A549 (cell line): ENCODE results near the gene KCNAB1. TPM values are rescaled to one million over a fixed set of nuclear protein-coding genes. Genes with fewer than 3 reads are reported as not detected.

Source experiments
- ATAC-seq, 2 experiments: fragments of 200-7000 bp in 1 of 2; fragments of >200 bp in 1 of 2; cut with Nextera tagmentation in 1 of 2; cut with Tn5 transposase in 1 of 2; 3 replicates each; pipeline versions ENCODE4 v1.8.0 to v1.9.1; 2018 to 2020; ENCODE audit warnings: mild to moderate bottlenecking in 1 of 2, moderate library complexity in 1 of 2
- CTCF ChIA-PET: fragments of 300-600 bp; sonication (Branson Sonifier 250); formaldehyde crosslinking; extraction: SDS; loops from one replicate; lab custom pipeline; 2021; ENCODE audit warnings: antibody characterized with exemption, inconsistent platforms; lab: Yijun Ruan, JAX
- POLR2A ChIA-PET: fragments of 350-600 bp; formaldehyde crosslinking; extraction: SDS; loops from one replicate; lab custom pipeline; 2021; ENCODE audit warnings: antibody characterized with exemption, inconsistent platforms; lab: Yijun Ruan, JAX
- DNase-seq, 2 experiments: peaks; one replicate each; pipeline versions ENCODE4 v3.0.0 to v3.0.0-alpha.2; 2011 to 2016; ENCODE audit warnings: low read depth in 1 of 2, low spot score in 1 of 2
- FAIRE-seq: peaks from 2 replicates; lab custom pipeline; 2011; peaks lifted over from hg19 to GRCh38; lab: Jason Lieb, UNC
- H3K27ac ChIP-seq, 2 experiments: fragments of >200 bp; sonication (Bioruptor Twin); formaldehyde crosslinking; 3 replicates each; pipeline ENCODE4 v1.5.1; 2016 to 2017
- H3K4me1 ChIP-seq: fragments of >200 bp; sonication (Bioruptor Twin); formaldehyde crosslinking; 3 replicates; pipeline ENCODE4 v1.6.1; 2016
- H3K4me2 ChIP-seq: fragments of >200 bp; sonication (Bioruptor Twin); formaldehyde crosslinking; 3 replicates; pipeline ENCODE4 v1.6.1; 2016
- H3K4me3 ChIP-seq: fragments of >200 bp; sonication (Bioruptor Twin); formaldehyde crosslinking; 3 replicates; pipeline ENCODE4 v1.5.1; 2016
- H3K9me3 ChIP-seq: fragments of >200 bp; sonication (Bioruptor Twin); formaldehyde crosslinking; 3 replicates; pipeline ENCODE4 v1.6.1; 2016
- CBX2 ChIP-seq: fragments of 200-600 bp; sonication (generic); IDR thresholded peaks from 2 replicates; pipeline ENCODE4 v1.6.1; 2016; ENCODE audit warnings: low read depth, mild to moderate bottlenecking, borderline replicate concordance
- CHD2 ChIP-seq: fragments of 150-350 bp; IDR thresholded peaks from 2 replicates; pipeline ENCODE4 v1.6.1; 2014; ENCODE audit warnings: low read length; ENCODE audit not compliant: partially characterized antibody
- FOSL2 ChIP-seq, 2 experiments: fragments of 450-650 bp in 1 of 2; fragments of >200 bp in 1 of 2; sonication (Bioruptor Twin) in 1 of 2; formaldehyde crosslinking; IDR thresholded peaks; 2 replicates each; pipeline versions ENCODE4 v1.5.0 to v1.6.1; 2016 to 2020; ENCODE audit warnings: mild to moderate bottlenecking in 1 of 2, moderate library complexity in 1 of 2
- HEYL ChIP-seq: fragments of 250-450 bp; sonication (Bioruptor Pico); IDR thresholded peaks from 2 replicates; pipeline ENCODE4 v1.8.0; 2021; ENCODE audit warnings: mild to moderate bottlenecking, moderate library complexity
- HOXA7 ChIP-seq: fragments of 250-450 bp; sonication (Bioruptor Pico); IDR thresholded peaks from 2 replicates; pipeline ENCODE4 v1.5.0; 2020; ENCODE audit warnings: mild to moderate bottlenecking, moderate library complexity
- MAZ ChIP-seq: fragments of 150-350 bp; IDR thresholded peaks from 2 replicates; pipeline ENCODE4 v1.6.1; 2014; ENCODE audit warnings: antibody characterized with exemption, low read depth, low read length, borderline replicate concordance
- NPAS2 ChIP-seq: fragments of 250-450 bp; sonication (Bioruptor Pico); IDR thresholded peaks from 2 replicates; pipeline ENCODE4 v1.8.0; 2022; ENCODE audit warnings: mild to moderate bottlenecking, moderate library complexity, borderline replicate concordance
- PHF8 ChIP-seq: fragments of 200-600 bp; sonication (generic); IDR thresholded peaks from 2 replicates; pipeline ENCODE4 v1.6.1; 2016; ENCODE audit warnings: low read depth, mild to moderate bottlenecking, antibody characterized with exemption, moderate library complexity, borderline replicate concordance
- RFX5 ChIP-seq: fragments of 450-650 bp; IDR thresholded peaks from 2 replicates; pipeline ENCODE4 v1.7.1; 2014; ENCODE audit warnings: antibody characterized with exemption, mild to moderate bottlenecking, moderate library complexity
- TP53 ChIP-seq: fragments of 250-450 bp; sonication (Bioruptor Pico); IDR thresholded peaks from 2 replicates; pipeline ENCODE4 v1.5.0; 2021; ENCODE audit warnings: mild to moderate bottlenecking, moderate library complexity
- ZSCAN20 ChIP-seq: fragments of 250-450 bp; sonication (Bioruptor Pico); IDR thresholded peaks from 2 replicates; pipeline ENCODE4 v1.8.0; 2022; ENCODE audit warnings: mild to moderate bottlenecking, moderate library complexity
- WGBS: methylation state at CpG from one replicate; pipeline ENCODE4 v1.1.6; 2017; ENCODE audit errors: missing lambda C conversion rate; 5-methylcytosine and 5-hydroxymethylcytosine counted together
- polyA plus RNA-seq, 4 experiments: library from polyadenylated mRNA; depleted of rRNA in 3 of 4; stranded (reverse); fragments of >200 nt; fragmentation: RNase III in 1 of 4; extraction: RNeasy Plus Mini Kit Qiagen cat#74134 plus additional on column Dnase treatment in 1 of 4; gene quantifications; 2 replicates in 3 of 4; 3 replicates in 1 of 4; pipeline ENCODE4 v1.2.3, GENCODE V29; 2011 to 2017
- TF ChIP-seq, protein P1 (sequence below): fragments of >200 bp; sonication (Bioruptor Twin); formaldehyde crosslinking; IDR thresholded peaks from 2 replicates; pipeline ENCODE4 v1.6.1; 2016
- TF ChIP-seq, protein P2 (sequence below): IDR thresholded peaks from 2 replicates; pipeline ENCODE4 v1.6.1; 2012; ENCODE audit warnings: low read depth, borderline replicate concordance
- TF ChIP-seq, protein P3 (sequence below): fragments of 250-450 bp; sonication (Bioruptor Pico); IDR thresholded peaks from 2 replicates; pipeline ENCODE4 v1.5.0; 2021; ENCODE audit warnings: mild to moderate bottlenecking, moderate library complexity, borderline replicate concordance
- TF ChIP-seq, protein P4 (sequence below): fragments of >200 bp; sonication (Bioruptor Twin); formaldehyde crosslinking; IDR thresholded peaks from 3 replicates; pipeline ENCODE4 v1.6.1; 2016
- TF ChIP-seq, protein P5 (sequence below): fragments of >200 bp; sonication (Bioruptor Twin); formaldehyde crosslinking; IDR thresholded peaks from 3 replicates; pipeline ENCODE4 v1.5.1; 2016

Gene KCNAB1
- polyA plus RNA-seq, 2 of the 4 experiments (the other 2 are of a cell fraction): not detected

DNA sequence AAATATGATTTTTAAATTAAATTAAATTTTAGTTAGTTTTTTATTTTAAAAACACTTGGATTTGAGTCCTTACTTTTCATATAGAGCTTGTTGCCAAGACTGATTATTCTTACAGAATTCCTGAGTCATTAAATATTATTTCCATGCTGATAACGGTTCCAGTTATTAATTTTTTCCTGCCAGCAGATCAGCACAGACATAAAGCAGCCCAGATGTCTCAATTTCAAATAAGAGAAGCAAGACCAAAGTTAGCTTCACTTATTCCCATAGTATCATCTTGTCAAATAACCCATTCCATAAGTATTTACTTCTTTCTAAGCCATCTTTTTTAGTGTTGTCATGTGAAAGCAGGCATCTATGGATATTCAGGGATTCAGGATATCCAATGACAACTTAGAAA lies 359.2 kb downstream of the KCNAB1 start (continued):
- TF ChIP-seq, protein P1, sequence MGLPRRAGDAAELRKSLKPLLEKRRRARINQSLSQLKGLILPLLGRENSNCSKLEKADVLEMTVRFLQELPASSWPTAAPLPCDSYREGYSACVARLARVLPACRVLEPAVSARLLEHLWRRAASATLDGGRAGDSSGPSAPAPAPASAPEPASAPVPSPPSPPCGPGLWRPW: no peak
- no peak for TF ChIP-seq HOXA7 (CRISPR knock-in tag)
- TF ChIP-seq, all 56 proteins: peak for 0

DNA sequence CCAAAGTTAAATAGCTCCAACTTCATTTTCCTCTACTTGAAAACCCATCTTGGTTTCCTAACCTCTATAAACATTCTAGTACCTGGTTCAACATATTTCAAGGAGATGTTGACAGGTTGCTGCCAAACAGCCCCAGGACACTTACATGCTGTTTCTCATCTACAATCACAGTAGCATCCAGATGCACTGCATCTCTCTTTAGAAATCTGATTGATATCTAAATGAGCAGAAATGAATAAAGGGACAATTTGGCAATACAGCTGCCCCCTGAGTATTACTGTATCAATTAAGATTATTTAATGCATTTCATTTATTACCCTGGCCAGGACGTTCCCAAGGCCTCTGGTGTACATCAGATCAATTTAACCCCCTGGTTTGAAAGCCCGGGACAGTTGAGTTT lies 360.6 kb downstream of the KCNAB1 start:
- no peak for DNase-seq

DNA sequence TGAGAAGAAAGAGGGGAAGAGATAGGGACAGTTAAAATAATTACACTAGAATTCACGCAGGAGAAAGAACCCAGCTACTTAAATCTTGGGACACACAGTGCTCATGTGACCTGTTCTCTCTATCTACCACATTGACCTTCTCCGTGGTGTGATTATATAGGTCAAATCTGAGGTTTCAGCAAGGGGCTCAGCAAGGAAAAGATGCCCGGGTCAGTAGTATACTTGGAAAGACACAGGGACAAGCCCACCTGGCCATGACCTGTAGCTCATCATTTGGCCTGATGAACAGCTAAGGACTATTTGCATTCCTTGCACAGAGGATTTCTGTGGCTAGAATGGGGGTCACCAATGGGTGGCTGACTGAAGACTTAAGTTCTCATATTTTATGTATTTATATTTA lies 362.6 kb downstream of the KCNAB1 start:
- Histone ChIP-seq H3K27ac (no peak overlapping the region), H3K4me2 (no peak overlapping the region), H3K4me3 (no peak overlapping the region), H3K4me1 (no peaks in the 10 kb centered on the region; the same call in 2 of the 3 replicates), H3K9me3 (no peaks in the 10 kb centered on the region)
- DNase-seq (no peak), FAIRE-seq (no peak)
- CTCF ChIA-PET: no interaction called here
- TF ChIP-seq HEYL (CRISPR knock-in tag): no peak
- no peak for TF ChIP-seq MAZ
- TF ChIP-seq, protein P2, sequence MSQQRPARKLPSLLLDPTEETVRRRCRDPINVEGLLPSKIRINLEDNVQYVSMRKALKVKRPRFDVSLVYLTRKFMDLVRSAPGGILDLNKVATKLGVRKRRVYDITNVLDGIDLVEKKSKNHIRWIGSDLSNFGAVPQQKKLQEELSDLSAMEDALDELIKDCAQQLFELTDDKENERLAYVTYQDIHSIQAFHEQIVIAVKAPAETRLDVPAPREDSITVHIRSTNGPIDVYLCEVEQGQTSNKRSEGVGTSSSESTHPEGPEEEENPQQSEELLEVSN: no peak
- TF ChIP-seq, protein P1: no peak
- TF ChIP-seq, protein P3, sequence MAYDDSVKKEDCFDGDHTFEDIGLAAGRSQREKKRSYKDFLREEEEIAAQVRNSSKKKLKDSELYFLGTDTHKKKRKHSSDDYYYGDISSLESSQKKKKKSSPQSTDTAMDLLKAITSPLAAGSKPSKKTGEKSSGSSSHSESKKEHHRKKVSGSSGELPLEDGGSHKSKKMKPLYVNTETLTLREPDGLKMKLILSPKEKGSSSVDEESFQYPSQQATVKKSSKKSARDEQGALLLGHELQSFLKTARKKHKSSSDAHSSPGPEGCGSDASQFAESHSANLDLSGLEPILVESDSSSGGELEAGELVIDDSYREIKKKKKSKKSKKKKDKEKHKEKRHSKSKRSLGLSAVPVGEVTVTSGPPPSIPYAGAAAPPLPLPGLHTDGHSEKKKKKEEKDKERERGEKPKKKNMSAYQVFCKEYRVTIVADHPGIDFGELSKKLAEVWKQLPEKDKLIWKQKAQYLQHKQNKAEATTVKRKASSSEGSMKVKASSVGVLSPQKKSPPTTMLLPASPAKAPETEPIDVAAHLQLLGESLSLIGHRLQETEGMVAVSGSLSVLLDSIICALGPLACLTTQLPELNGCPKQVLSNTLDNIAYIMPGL (CRISPR knock-in tag): no peak
- no peak for TF ChIP-seq ZSCAN20 (CRISPR knock-in tag)
- no peak for TF ChIP-seq PHF8
- TF ChIP-seq FOSL2 (IDR thresholded peaks at IDR 0.05): no peak
- no peak for TF ChIP-seq FOSL2 (CRISPR knock-in tag; IDR thresholded peaks at IDR 0.05)
- TF ChIP-seq TP53 (CRISPR knock-in tag): no peak
- TF ChIP-seq, protein P4, sequence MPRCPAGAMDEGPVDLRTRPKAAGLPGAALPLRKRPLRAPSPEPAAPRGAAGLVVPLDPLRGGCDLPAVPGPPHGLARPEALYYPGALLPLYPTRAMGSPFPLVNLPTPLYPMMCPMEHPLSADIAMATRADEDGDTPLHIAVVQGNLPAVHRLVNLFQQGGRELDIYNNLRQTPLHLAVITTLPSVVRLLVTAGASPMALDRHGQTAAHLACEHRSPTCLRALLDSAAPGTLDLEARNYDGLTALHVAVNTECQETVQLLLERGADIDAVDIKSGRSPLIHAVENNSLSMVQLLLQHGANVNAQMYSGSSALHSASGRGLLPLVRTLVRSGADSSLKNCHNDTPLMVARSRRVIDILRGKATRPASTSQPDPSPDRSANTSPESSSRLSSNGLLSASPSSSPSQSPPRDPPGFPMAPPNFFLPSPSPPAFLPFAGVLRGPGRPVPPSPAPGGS: no peak
- no peak for TF ChIP-seq CHD2
- no peak for TF ChIP-seq NPAS2 (CRISPR knock-in tag)
- TF ChIP-seq, all 56 proteins: peak for 0
- POLR2A ChIA-PET: interaction anchor here (0.5 kb wide), 1 partner anchor 450 kb away, joined by 3 read pairs; no protein-coding TSS in a partner anchor
- ATAC-seq: no peak
- WGBS: 80% methylated on average over 3 of the region's 3 CpGs

More for the DNA sequence above, 360.6 kb downstream of the KCNAB1 start:
- no peak overlapping the region for H3K4me2 ChIP-seq
- no peak overlapping the region for H3K27ac ChIP-seq
- ChIA-PET POLR2A (interaction anchor here (0.6 kb wide), 2 partner anchors 8 to 608 kb away, joined by 3 to 5 read pairs; no protein-coding TSS in a partner anchor), CTCF (interaction anchor here (0.6 to 1.3 kb wide), 3 partner anchors 28 to 299 kb away, joined by 3 read pairs; partner anchors contain the start of gene SSR3)
- no peaks in the 10 kb centered on the region for H3K9me3 ChIP-seq
- TF ChIP-seq RFX5 (no peak), HEYL (CRISPR knock-in tag) (no peak), ZSCAN20 (CRISPR knock-in tag) (no peak), CBX2 (no peak), MAZ (no peak)
- TF ChIP-seq, protein P5, sequence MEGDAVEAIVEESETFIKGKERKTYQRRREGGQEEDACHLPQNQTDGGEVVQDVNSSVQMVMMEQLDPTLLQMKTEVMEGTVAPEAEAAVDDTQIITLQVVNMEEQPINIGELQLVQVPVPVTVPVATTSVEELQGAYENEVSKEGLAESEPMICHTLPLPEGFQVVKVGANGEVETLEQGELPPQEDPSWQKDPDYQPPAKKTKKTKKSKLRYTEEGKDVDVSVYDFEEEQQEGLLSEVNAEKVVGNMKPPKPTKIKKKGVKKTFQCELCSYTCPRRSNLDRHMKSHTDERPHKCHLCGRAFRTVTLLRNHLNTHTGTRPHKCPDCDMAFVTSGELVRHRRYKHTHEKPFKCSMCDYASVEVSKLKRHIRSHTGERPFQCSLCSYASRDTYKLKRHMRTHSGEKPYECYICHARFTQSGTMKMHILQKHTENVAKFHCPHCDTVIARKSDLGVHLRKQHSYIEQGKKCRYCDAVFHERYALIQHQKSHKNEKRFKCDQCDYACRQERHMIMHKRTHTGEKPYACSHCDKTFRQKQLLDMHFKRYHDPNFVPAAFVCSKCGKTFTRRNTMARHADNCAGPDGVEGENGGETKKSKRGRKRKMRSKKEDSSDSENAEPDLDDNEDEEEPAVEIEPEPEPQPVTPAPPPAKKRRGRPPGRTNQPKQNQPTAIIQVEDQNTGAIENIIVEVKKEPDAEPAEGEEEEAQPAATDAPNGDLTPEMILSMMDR: no peak
- FAIRE-seq (no peak), ATAC-seq (no peak)
- H3K4me3 ChIP-seq: no peak overlapping the region
- no peaks in the 10 kb centered on the region; the same call in 2 of the 3 replicates for H3K4me1 ChIP-seq
- WGBS: 20% methylated on average over 2 of the region's 2 CpGs
